ENCODE data around the gene GLUD1.
"Not testable (repeated sequence)": the region's sequence is repeated elsewhere in the genome, so short reads cannot be mapped to it uniquely, and the experiment has no call there.

The GLUD1 gene

DNA sequence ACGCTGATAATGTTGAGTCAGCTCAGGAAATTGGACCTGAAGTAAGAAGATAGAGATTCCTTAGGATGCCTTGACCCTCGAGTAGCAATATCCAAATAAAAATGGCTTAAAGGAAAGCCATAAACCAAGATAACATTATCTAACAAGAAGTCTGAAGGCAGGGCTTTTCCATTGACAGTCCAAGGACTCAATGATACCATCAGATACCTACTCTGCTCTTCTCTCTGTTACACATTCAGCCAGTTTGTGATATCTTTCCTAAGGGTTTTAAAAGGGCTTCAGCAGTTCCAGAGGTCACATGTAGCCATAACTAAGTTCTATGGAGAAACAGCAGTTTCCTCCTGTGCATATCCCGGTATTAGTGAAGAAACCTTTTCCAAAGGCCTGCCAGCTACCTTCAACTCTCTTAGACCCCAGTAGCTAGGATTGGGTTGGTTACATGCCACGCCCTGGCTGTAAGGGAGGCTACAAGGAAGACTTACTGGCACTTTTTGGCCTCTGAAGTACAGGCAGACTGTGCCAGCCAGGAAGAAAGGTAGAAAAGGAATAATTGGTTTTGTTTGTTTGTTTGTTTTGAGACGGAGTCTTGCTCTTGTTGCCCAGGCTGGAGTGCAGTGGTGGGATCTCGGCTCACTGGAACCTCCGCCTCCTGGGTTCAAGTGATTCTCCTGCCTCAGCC lies 10.9 kb upstream of the GLUD1 start:
- TF ChIP-seq, protein P1, sequence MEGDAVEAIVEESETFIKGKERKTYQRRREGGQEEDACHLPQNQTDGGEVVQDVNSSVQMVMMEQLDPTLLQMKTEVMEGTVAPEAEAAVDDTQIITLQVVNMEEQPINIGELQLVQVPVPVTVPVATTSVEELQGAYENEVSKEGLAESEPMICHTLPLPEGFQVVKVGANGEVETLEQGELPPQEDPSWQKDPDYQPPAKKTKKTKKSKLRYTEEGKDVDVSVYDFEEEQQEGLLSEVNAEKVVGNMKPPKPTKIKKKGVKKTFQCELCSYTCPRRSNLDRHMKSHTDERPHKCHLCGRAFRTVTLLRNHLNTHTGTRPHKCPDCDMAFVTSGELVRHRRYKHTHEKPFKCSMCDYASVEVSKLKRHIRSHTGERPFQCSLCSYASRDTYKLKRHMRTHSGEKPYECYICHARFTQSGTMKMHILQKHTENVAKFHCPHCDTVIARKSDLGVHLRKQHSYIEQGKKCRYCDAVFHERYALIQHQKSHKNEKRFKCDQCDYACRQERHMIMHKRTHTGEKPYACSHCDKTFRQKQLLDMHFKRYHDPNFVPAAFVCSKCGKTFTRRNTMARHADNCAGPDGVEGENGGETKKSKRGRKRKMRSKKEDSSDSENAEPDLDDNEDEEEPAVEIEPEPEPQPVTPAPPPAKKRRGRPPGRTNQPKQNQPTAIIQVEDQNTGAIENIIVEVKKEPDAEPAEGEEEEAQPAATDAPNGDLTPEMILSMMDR (IDR thresholded peaks at IDR 0.05; ENCODE audit: insufficient read depth, low read length), result no peak
- TF ChIP-seq GABPA (IDR thresholded peaks at IDR 0.05; ENCODE audit: low read depth) (no peak), SPI1 (IDR thresholded peaks at IDR 0.05; ENCODE audit: borderline replicate concordance, low read depth) (no peak)
- TF ChIP-seq, protein P2, sequence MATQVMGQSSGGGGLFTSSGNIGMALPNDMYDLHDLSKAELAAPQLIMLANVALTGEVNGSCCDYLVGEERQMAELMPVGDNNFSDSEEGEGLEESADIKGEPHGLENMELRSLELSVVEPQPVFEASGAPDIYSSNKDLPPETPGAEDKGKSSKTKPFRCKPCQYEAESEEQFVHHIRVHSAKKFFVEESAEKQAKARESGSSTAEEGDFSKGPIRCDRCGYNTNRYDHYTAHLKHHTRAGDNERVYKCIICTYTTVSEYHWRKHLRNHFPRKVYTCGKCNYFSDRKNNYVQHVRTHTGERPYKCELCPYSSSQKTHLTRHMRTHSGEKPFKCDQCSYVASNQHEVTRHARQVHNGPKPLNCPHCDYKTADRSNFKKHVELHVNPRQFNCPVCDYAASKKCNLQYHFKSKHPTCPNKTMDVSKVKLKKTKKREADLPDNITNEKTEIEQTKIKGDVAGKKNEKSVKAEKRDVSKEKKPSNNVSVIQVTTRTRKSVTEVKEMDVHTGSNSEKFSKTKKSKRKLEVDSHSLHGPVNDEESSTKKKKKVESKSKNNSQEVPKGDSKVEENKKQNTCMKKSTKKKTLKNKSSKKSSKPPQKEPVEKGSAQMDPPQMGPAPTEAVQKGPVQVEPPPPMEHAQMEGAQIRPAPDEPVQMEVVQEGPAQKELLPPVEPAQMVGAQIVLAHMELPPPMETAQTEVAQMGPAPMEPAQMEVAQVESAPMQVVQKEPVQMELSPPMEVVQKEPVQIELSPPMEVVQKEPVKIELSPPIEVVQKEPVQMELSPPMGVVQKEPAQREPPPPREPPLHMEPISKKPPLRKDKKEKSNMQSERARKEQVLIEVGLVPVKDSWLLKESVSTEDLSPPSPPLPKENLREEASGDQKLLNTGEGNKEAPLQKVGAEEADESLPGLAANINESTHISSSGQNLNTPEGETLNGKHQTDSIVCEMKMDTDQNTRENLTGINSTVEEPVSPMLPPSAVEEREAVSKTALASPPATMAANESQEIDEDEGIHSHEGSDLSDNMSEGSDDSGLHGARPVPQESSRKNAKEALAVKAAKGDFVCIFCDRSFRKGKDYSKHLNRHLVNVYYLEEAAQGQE (IDR thresholded peaks at IDR 0.05; ENCODE audit: insufficient replicate concordance, low read depth), result no peak
- Histone ChIP-seq H3K27ac (replicated peaks) (no peak overlapping the region), H3K4me3 (replicated peaks; ENCODE audit: insufficient read depth, low read length) (no peak overlapping the region), H3K27me3 (ENCODE audit: insufficient read depth, poor library complexity, severe bottlenecking) (no peaks in the 10 kb centered on the region)
- DNase-seq (ENCODE audit: low read depth in 1 of 2, low spot score in 1 of 2), result no peak

DNA sequence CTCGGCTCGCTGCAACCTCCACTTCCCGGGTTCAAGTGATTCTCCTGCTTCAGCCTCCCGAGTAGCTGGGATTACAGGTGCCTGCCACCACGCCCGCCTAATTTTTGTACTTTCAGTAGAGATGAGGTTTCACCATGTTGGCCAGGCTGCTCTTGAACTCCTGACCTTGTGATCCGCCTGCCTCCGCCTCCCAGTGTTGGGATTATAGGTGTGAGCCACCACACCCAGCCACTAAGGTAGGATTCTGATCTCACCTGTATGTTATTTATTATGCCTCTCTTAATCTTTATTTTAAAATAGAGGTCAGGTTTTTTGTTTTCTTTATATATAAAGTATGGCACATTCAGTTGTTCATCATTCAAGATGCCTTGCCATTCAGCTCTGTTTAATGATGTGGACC lies 10.1 kb upstream of the GLUD1 start:
- H3K27me3 ChIP-seq (ENCODE audit: insufficient read depth, poor library complexity, severe bottlenecking); H3K27ac ChIP-seq (replicated peaks); DNase-seq (ENCODE audit: low read depth in 1 of 2, low spot score in 1 of 2); H3K4me3 ChIP-seq (replicated peaks; ENCODE audit: insufficient read depth, low read length): not testable (repeated sequence)

DNA sequence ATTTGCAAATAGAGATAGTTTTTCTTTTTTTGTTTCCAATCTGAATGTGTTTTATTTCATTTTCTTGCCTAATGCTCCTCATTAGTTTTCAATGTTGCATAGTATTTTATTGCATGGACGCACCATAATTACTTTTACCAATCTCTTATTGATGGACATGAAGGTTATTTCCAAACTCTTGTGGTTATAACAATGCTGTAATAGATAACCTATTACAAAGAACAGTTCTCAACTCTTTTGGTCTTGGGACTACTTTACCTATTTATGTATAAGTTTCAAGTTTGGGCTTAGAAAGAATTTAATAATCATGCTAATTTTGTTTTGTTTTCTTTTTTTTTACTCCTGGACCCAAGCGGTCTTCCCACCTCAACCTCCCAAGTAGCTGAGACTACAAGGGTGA lies 7.4 kb upstream of the GLUD1 start:
- no peak overlapping the region for H3K27ac ChIP-seq (replicated peaks)
- TF ChIP-seq GABPA (IDR thresholded peaks at IDR 0.05; ENCODE audit: low read depth), result no peak
- TF ChIP-seq, protein P1 (IDR thresholded peaks at IDR 0.05; ENCODE audit: insufficient read depth, low read length), result no peak
- no peaks in the 10 kb centered on the region for H3K27me3 ChIP-seq (ENCODE audit: insufficient read depth, poor library complexity, severe bottlenecking)
- H3K4me3 ChIP-seq (replicated peaks; ENCODE audit: insufficient read depth, low read length), result no peak overlapping the region
- no peak for DNase-seq (ENCODE audit: low read depth in 1 of 2, low spot score in 1 of 2)

DNA sequence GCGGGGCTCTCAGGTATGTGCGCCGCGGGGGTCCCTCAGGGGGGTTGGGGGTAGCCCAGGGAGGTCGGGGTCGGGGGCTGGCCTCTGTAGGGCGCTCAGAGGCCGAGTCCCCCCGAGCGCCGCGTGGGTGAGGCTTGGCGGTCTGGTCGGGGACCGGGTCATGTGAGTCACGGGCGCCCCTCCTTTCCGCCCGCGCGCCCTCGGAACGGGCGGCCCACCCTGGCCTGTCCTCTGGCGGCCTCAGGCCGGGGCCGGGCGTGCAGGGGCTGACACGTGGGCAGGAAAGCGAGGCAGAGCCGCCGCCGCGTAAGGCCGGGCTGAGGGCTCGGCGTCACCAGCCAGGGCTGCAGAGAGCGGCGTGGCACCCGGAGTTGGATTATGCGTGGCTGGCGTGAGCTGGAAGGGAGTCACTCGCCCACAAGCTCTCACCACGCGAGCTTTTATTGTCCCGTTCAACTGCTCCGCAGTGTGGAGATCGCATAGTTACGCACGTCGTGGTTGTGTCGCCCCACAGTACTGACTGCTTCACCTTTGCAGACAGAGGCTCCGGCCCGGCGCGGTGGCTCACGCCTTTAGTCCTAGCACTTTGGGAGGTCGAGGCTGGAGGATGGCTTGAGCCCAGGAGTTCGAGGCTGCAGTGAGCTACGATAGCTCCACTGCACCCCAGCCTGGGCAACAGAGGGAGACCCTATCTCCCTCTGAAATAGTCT lies 748 bp upstream of the GLUD1 start:
- peak; percentile 60 to 76 for DNase-seq (ENCODE audit: low read depth in 1 of 2, low spot score in 1 of 2)
- no peaks in the 10 kb centered on the region for H3K27me3 ChIP-seq (ENCODE audit: insufficient read depth, poor library complexity, severe bottlenecking)
- H3K27ac ChIP-seq (replicated peaks), result peak overlapping the region; percentile 95
- TF ChIP-seq POLR2AphosphoS5 (IDR thresholded peaks at IDR 0.05; ENCODE audit: low read depth), result peak; percentile 71
- TF ChIP-seq, protein P2 (IDR thresholded peaks at IDR 0.05; ENCODE audit: insufficient replicate concordance, low read depth), result peak; percentile 64
- TF ChIP-seq, protein P1 (IDR thresholded peaks at IDR 0.05; ENCODE audit: insufficient read depth, low read length), result no peak
- H3K4me3 ChIP-seq (replicated peaks; ENCODE audit: insufficient read depth, low read length), result peak overlapping the region; percentile 80
